ENCODE measurements around the gene CPNE4.
"Not testable (repeated sequence)": the region's sequence is repeated elsewhere in the genome, so short reads cannot be mapped to it uniquely, and the experiment has no call there.

DNA sequence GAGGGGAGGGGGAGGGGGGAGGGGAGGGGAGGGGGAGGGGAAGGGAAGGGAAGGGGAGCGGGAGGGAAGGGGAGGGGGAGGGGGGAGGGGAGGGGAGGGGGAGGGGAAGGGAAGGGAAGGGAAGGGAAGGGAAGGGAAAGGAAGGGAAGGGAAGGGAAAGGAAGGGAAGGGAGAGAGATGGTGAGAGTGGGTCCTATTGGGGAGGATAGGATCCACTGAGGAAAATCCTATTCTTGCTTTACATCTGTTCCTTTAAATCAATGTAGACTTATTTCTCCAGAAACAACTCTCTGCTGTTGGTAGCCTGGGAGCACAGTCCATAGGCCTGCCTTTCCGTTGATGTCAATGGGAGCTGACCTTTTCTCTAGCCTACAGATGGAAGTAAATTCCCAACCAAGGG lies 10.1 kb upstream of the CPNE4 start:
- TF ChIP-seq, protein P1, sequence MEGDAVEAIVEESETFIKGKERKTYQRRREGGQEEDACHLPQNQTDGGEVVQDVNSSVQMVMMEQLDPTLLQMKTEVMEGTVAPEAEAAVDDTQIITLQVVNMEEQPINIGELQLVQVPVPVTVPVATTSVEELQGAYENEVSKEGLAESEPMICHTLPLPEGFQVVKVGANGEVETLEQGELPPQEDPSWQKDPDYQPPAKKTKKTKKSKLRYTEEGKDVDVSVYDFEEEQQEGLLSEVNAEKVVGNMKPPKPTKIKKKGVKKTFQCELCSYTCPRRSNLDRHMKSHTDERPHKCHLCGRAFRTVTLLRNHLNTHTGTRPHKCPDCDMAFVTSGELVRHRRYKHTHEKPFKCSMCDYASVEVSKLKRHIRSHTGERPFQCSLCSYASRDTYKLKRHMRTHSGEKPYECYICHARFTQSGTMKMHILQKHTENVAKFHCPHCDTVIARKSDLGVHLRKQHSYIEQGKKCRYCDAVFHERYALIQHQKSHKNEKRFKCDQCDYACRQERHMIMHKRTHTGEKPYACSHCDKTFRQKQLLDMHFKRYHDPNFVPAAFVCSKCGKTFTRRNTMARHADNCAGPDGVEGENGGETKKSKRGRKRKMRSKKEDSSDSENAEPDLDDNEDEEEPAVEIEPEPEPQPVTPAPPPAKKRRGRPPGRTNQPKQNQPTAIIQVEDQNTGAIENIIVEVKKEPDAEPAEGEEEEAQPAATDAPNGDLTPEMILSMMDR (IDR thresholded peaks at IDR 0.05) = not testable (repeated sequence)
- TF ChIP-seq POLR2A (IDR thresholded peaks at IDR 0.05) = not testable (repeated sequence)
